ENCODE measurements around the gene PDE8A. TPM values are rescaled to one million over a fixed set of nuclear protein-coding genes. Genes with fewer than 3 reads are reported as not detected.
A peak's percentile ranks its signal among the peaks of the same experiment; 100 is the strongest.

Gene PDE8A
- total and polyA plus RNA-seq, 4 donors, result 11.2 to 47.5 (median 16.6) TPM

- TF ChIP-seq RAD21 (IDR thresholded peaks at IDR 0.05) (no peak), FOXA1 (IDR thresholded peaks at IDR 0.05) (no peak)
- Histone ChIP-seq H3K27ac (ENCODE audit: low read depth in 1 of 2, low read length in 2 of 2) (no peak overlapping the region), H3K4me1 (ENCODE audit: control insufficient read depth in 4 of 4, insufficient read depth in 4 of 4, low read length in 3 of 4) (peaks cover 9 to 14% (median 13%) of the 10 kb centered on the region in 4 donors)
Observed at GRCh38 chr15:85044894-85045293, 63.2 kb downstream of the PDE8A start.

GRCh38 chr15:85045615-85046014 lies 64.0 kb downstream of the PDE8A start:
- WGBS, result 68% methylated on average over 1 of the region's 1 CpG
- Histone ChIP-seq H3K9ac (ENCODE audit: low read depth in 1 of 2, low read length in 2 of 2) (no peak overlapping the region), H3K9me3 (ENCODE audit: control insufficient read depth in 4 of 4, low read length in 3 of 4) (no peaks in the 10 kb centered on the region), H3K4me3 (ENCODE audit: low read depth in 1 of 3, low read length in 3 of 3) (no peak overlapping the region), H3K27me3 (ENCODE audit: control insufficient read depth in 4 of 4, insufficient read depth in 4 of 4, low read length in 3 of 4) (no peaks in the 10 kb centered on the region), H3K36me3 (ENCODE audit: control insufficient read depth in 4 of 4, insufficient read depth in 3 of 4, low read depth in 1 of 4, low read length in 3 of 4) (peaks cover 0 to 2% (median 0%) of the 10 kb centered on the region in 4 donors), H3K4me1 (ENCODE audit: control insufficient read depth in 4 of 4, insufficient read depth in 4 of 4, low read length in 3 of 4) (peaks cover 9 to 14% (median 13%) of the 10 kb centered on the region in 4 donors), H3K27ac (ENCODE audit: low read depth in 1 of 2, low read length in 2 of 2) (peak overlapping the region; percentile 9 to 18)
- no peak for DNase-seq (ENCODE audit: low spot score)
- TF ChIP-seq CTCF (IDR thresholded peaks at IDR 0.05; ENCODE audit: low read depth, low read length, missing input control) (no peak), HNF4A (conservative IDR thresholded peaks at IDR 0.05) (no peak), NR2F2 (IDR thresholded peaks at IDR 0.05) (no peak), TAF1 (conservative IDR thresholded peaks at IDR 0.05) (no peak), GABPA (IDR thresholded peaks at IDR 0.05 in 1 of 2, conservative IDR thresholded peaks at IDR 0.05 in 1 of 2) (no peak), YY1 (IDR thresholded peaks at IDR 0.05) (no peak), REST (IDR thresholded peaks at IDR 0.05) (no peak), RXRA (IDR thresholded peaks at IDR 0.05) (no peak), HNF4G (IDR thresholded peaks at IDR 0.05) (no peak), FOXA1 (IDR thresholded peaks at IDR 0.05) (no peak), ZBTB33 (IDR thresholded peaks at IDR 0.05) (no peak), FOXA2 (IDR thresholded peaks at IDR 0.05) (no peak), ATF3 (IDR thresholded peaks at IDR 0.05) (no peak)

More at GRCh38 chr15:85044894-85045293, 63.2 kb downstream of the PDE8A start:
- H3K9me3 ChIP-seq (ENCODE audit: control insufficient read depth in 4 of 4, low read length in 3 of 4), result no peaks in the 10 kb centered on the region
- H3K36me3 ChIP-seq (ENCODE audit: control insufficient read depth in 4 of 4, insufficient read depth in 3 of 4, low read depth in 1 of 4, low read length in 3 of 4), result peaks cover 0 to 2% (median 0%) of the 10 kb centered on the region in 4 donors
- DNase-seq (ENCODE audit: low spot score), result no peak
- no peak overlapping the region for H3K9ac ChIP-seq (ENCODE audit: low read depth in 1 of 2, low read length in 2 of 2)
- no peaks in the 10 kb centered on the region for H3K27me3 ChIP-seq (ENCODE audit: control insufficient read depth in 4 of 4, insufficient read depth in 4 of 4, low read length in 3 of 4)
- WGBS, result 85% methylated on average over 1 of the region's 1 CpG
- no peak overlapping the region for H3K4me3 ChIP-seq (ENCODE audit: low read depth in 1 of 3, low read length in 3 of 3)
